ENCODE measurements around the gene SMG5. TPM values are rescaled to one million over a fixed set of nuclear protein-coding genes. Genes with fewer than 3 reads are reported as not detected.
A peak's percentile ranks its signal among the peaks of the same experiment; 100 is the strongest.

Gene SMG5
- polyA plus RNA-seq, 1 donor (not counting 4 experiments of a cell fraction or from before 2014, with no cell fraction given), result 22.4 TPM

GRCh38 chr1:156284112-156284511 is 1.5 kb upstream of the SMG5 start, which contains the start of gene TMEM79:
TMEM79 (plus strand) TSS chr1:156284325; CDS start chr1:156285227, 902 bp downstream.
- H3K9me3 ChIP-seq (ENCODE audit: control insufficient read depth, low read depth, low read length), result no peaks in the 10 kb centered on the region
- peaks cover 47% of the 10 kb centered on the region for H3K79me2 ChIP-seq (ENCODE audit: control insufficient read depth, insufficient read depth, low read length)
- H3K4me2 ChIP-seq (ENCODE audit: control insufficient read depth, extremely low read depth, insufficient read depth, low read depth, low read length), result peak within 1 kb of the TSS; percentile 99
- peak within 1 kb of the TSS; percentile 80 for H3K27ac ChIP-seq (ENCODE audit: control insufficient read depth, insufficient read depth, low read length)
- dilution Hi-C loops (cut with MboI; ENCODE audit: extremely low pct_ligation_motif_present, low sequenced_read_pairs), result no loop called here
- TF ChIP-seq EZH2 (IDR thresholded peaks at IDR 0.05; ENCODE audit: low read length) (no peak), CTCF (optimal IDR thresholded peaks at IDR 0.05 in 1 of 3, IDR thresholded peaks at IDR 0.05 in 1 of 3, conservative IDR thresholded peaks at IDR 0.05 in 1 of 3; ENCODE audit: extremely low read depth in 1 of 3, insufficient read depth in 2 of 3, low read length in 3 of 3) (no peak)
- peak within 1 kb of the TSS; percentile 100 for H2AFZ ChIP-seq (ENCODE audit: control insufficient read depth, low read length)
- peaks cover 33% of the 10 kb centered on the region for H3K4me1 ChIP-seq (ENCODE audit: control insufficient read depth, extremely low read depth, insufficient read depth, low read length)
- DNase-seq (ENCODE audit: low read depth, low spot score) (no peak), FAIRE-seq (peak; percentile 49)
- H3K9me1 ChIP-seq (ENCODE audit: control insufficient read depth, extremely low read depth, insufficient read depth, low read length), result no peaks in the 10 kb centered on the region
- no peaks in the 10 kb centered on the region for H3K27me3 ChIP-seq (ENCODE audit: control insufficient read depth, extremely low read depth, insufficient read depth, low read length)
- H4K20me1 ChIP-seq (ENCODE audit: control insufficient read depth, extremely low read depth, insufficient read depth, low read length), result no peaks in the 10 kb centered on the region
- peak within 1 kb of the TSS; percentile 92 for H3K9ac ChIP-seq (ENCODE audit: control insufficient read depth, extremely low read depth, insufficient read depth, low read length)
- H3K36me3 ChIP-seq (ENCODE audit: control insufficient read depth in 2 of 2, extremely low read depth in 1 of 2, insufficient read depth in 2 of 2, low read length in 2 of 2), result peaks cover 4% of the 10 kb centered on the region in 2 experiments
- H3K4me3 ChIP-seq (ENCODE audit: control insufficient read depth in 2 of 3, extremely low read depth in 1 of 3, insufficient read depth in 2 of 3, low read depth in 1 of 3, low read length in 3 of 3), result peak within 1 kb of the TSS; percentile 54 to 89 (median 85)

- TF ChIP-seq CTCF (optimal IDR thresholded peaks at IDR 0.05 in 1 of 3, IDR thresholded peaks at IDR 0.05 in 1 of 3, conservative IDR thresholded peaks at IDR 0.05 in 1 of 3; ENCODE audit: extremely low read depth in 1 of 3, insufficient read depth in 2 of 3, low read length in 3 of 3), result no peak
- TF ChIP-seq EZH2 (IDR thresholded peaks at IDR 0.05; ENCODE audit: low read length), result no peak
- H3K79me2 ChIP-seq (ENCODE audit: control insufficient read depth, insufficient read depth, low read length), result peaks cover 53% of the 10 kb centered on the region
- FAIRE-seq (no peak), DNase-seq (ENCODE audit: low read depth, low spot score) (no peak)
- H3K4me2 ChIP-seq (ENCODE audit: control insufficient read depth, extremely low read depth, insufficient read depth, low read depth, low read length), result peak overlapping the region; percentile 99
- H3K27ac ChIP-seq (ENCODE audit: control insufficient read depth, insufficient read depth, low read length), result peak overlapping the region; percentile 80
- peak overlapping the region; percentile 54 to 89 (median 85) for H3K4me3 ChIP-seq (ENCODE audit: control insufficient read depth in 2 of 3, extremely low read depth in 1 of 3, insufficient read depth in 2 of 3, low read depth in 1 of 3, low read length in 3 of 3)
- H3K9me1 ChIP-seq (ENCODE audit: control insufficient read depth, extremely low read depth, insufficient read depth, low read length), result no peaks in the 10 kb centered on the region
- no peaks in the 10 kb centered on the region for H4K20me1 ChIP-seq (ENCODE audit: control insufficient read depth, extremely low read depth, insufficient read depth, low read length)
- peaks cover 5 to 8% of the 10 kb centered on the region in 2 experiments for H3K36me3 ChIP-seq (ENCODE audit: control insufficient read depth in 2 of 2, extremely low read depth in 1 of 2, insufficient read depth in 2 of 2, low read length in 2 of 2)
- H2AFZ ChIP-seq (ENCODE audit: control insufficient read depth, low read length), result peak overlapping the region; percentile 100
- no peaks in the 10 kb centered on the region for H3K27me3 ChIP-seq (ENCODE audit: control insufficient read depth, extremely low read depth, insufficient read depth, low read length)
- H3K9ac ChIP-seq (ENCODE audit: control insufficient read depth, extremely low read depth, insufficient read depth, low read length), result peak overlapping the region; percentile 92
- no peaks in the 10 kb centered on the region for H3K9me3 ChIP-seq (ENCODE audit: control insufficient read depth, low read depth, low read length)
- dilution Hi-C loops (cut with MboI; ENCODE audit: extremely low pct_ligation_motif_present, low sequenced_read_pairs), result no loop called here
- H3K4me1 ChIP-seq (ENCODE audit: control insufficient read depth, extremely low read depth, insufficient read depth, low read length), result peaks cover 33% of the 10 kb centered on the region
These were observed 896 bp upstream of the SMG5 start for GRCh38 chr1:156283521-156283920.
